Astrocyte (in vitro differentiated cells and primary cell): Measurements from ENCODE around the gene AGPAT3.

Experiments
- EZH2 ChIP-seq: IDR thresholded peaks from 2 replicates; pipeline ENCODE4 v1.6.1; 2012; ENCODE audit warnings: mild to moderate bottlenecking, low read length, inconsistent platforms; ENCODE audit not compliant: insufficient read depth
- TF ChIP-seq, protein P1 (sequence below): IDR thresholded peaks from 2 replicates; pipeline ENCODE4 v1.5.1; 2011; ENCODE audit warnings: low read depth, mild to moderate bottlenecking, inconsistent platforms, low read length, moderate library complexity; ENCODE audit not compliant: insufficient read depth

DNA sequence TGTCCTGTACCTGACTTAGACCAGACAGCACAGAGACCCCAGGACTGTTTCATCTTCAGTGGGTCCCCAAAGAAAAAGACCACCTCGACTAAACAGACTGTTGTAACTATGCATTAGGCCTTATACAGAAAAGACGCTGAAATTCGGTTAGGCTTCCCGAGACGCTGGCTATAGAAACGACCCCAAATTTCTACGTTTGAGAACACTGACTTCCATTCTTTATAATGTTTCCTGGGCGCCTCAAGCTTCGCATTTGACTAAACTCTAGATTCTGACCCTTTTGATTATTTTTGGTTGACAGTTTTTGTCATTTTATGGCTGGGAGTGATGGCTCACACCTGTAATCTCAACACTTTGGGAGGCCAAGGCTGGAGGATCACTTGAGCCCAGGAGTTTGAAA lies 146.1 kb downstream of the AGPAT3 start:
- no peak for TF ChIP-seq EZH2
- TF ChIP-seq, protein P1, sequence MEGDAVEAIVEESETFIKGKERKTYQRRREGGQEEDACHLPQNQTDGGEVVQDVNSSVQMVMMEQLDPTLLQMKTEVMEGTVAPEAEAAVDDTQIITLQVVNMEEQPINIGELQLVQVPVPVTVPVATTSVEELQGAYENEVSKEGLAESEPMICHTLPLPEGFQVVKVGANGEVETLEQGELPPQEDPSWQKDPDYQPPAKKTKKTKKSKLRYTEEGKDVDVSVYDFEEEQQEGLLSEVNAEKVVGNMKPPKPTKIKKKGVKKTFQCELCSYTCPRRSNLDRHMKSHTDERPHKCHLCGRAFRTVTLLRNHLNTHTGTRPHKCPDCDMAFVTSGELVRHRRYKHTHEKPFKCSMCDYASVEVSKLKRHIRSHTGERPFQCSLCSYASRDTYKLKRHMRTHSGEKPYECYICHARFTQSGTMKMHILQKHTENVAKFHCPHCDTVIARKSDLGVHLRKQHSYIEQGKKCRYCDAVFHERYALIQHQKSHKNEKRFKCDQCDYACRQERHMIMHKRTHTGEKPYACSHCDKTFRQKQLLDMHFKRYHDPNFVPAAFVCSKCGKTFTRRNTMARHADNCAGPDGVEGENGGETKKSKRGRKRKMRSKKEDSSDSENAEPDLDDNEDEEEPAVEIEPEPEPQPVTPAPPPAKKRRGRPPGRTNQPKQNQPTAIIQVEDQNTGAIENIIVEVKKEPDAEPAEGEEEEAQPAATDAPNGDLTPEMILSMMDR: no peak
